HG02938 (cell line): ENCODE results near the gene TAB2.
A peak's percentile ranks its signal among the peaks of the same experiment; 100 is the strongest.

Source experiments
- ATAC-seq: cut with Tn5 transposase; IDR thresholded peaks from one replicate; pipeline ENCODE4 v1.9.1; 2021; ENCODE audit warnings: mild to moderate bottlenecking, moderate library complexity; ENCODE audit not compliant: unreplicated experiment

TAB2 gene

GRCh38 chr6:149317644-149318571, at the start of gene TAB2:
Gene TAB2 (plus strand): TSS chr6:149317712. CDS start chr6:149369998, 52,286 bp downstream.
- ATAC-seq = peak; percentile 27

- no peak for ATAC-seq
Observed at GRCh38 chr6:149268146-149268545, 49.4 kb upstream of the TAB2 start.

- no peak for ATAC-seq
Observed at GRCh38 chr6:149268768-149269167, 48.7 kb upstream of the TAB2 start.

- no peak for ATAC-seq
Observed at GRCh38 chr6:149270616-149271015, 46.9 kb upstream of the TAB2 start.

- ATAC-seq = peak; percentile 78
Observed at GRCh38 chr6:149271348-149272340, 45.9 kb upstream of the TAB2 start.

- no peak for ATAC-seq
Observed at GRCh38 chr6:149273318-149273717, 44.2 kb upstream of the TAB2 start.

GRCh38 chr6:149275621-149276020, 41.9 kb upstream of the TAB2 start:
- ATAC-seq = no peak

GRCh38 chr6:149277621-149278020, 39.9 kb upstream of the TAB2 start:
- no peak for ATAC-seq

GRCh38 chr6:149278997-149279396, 38.5 kb upstream of the TAB2 start:
- ATAC-seq = no peak

GRCh38 chr6:149284904-149285303, 32.6 kb upstream of the TAB2 start:
- ATAC-seq = no peak

- no peak for ATAC-seq
Observed at GRCh38 chr6:149285626-149286025, 31.9 kb upstream of the TAB2 start.

- no peak for ATAC-seq
Observed at GRCh38 chr6:149286905-149287304, 30.6 kb upstream of the TAB2 start.

- no peak for ATAC-seq
Observed at GRCh38 chr6:149289192-149289781, 28.2 kb upstream of the TAB2 start.

GRCh38 chr6:149289966-149290365, 27.5 kb upstream of the TAB2 start:
- ATAC-seq = no peak

GRCh38 chr6:149293244-149293643, 24.3 kb upstream of the TAB2 start:
- ATAC-seq = no peak

- ATAC-seq = no peak
Observed at GRCh38 chr6:149300563-149300962, 16.9 kb upstream of the TAB2 start.

GRCh38 chr6:149302723-149303122, 14.8 kb upstream of the TAB2 start:
- no peak for ATAC-seq

- no peak for ATAC-seq
Observed at GRCh38 chr6:149303468-149303867, 14.0 kb upstream of the TAB2 start.

GRCh38 chr6:149305372-149305771, 12.1 kb upstream of the TAB2 start:
- ATAC-seq = no peak

GRCh38 chr6:149306967-149307366, 10.5 kb upstream of the TAB2 start:
- no peak for ATAC-seq

- ATAC-seq = no peak
Observed at GRCh38 chr6:149311293-149311692, 6.2 kb upstream of the TAB2 start.
